OCI-LY1 (cell line): ENCODE measurements around the gene EMC1.

Experiments
- H2AFZ ChIP-seq: fragments of 200-600 bp; sonication (generic), shearing (Covaris generic); 2 replicates; pipeline ENCODE4 v1.6.0; 2014; ENCODE audit warnings: antibody characterized with exemption, mild to moderate bottlenecking, low read length
- H3F3A ChIP-seq: fragments of 200-600 bp; sonication (generic), shearing (Covaris generic); 2 replicates; pipeline ENCODE4 v1.6.0; 2014; ENCODE audit warnings: mild to moderate bottlenecking, antibody characterized with exemption, low read length, moderate library complexity; ENCODE audit not compliant: insufficient read depth
- H3K27ac ChIP-seq: fragments of 200-600 bp; sonication (generic); 2 replicates; pipeline ENCODE4 v1.5.1; 2014; ENCODE audit warnings: low read length, mixed run types, mild to moderate bottlenecking, low read depth; ENCODE audit not compliant: poor library complexity, severe bottlenecking
- H3K27me3 ChIP-seq: fragments of 200-600 bp; sonication (generic); 2 replicates; pipeline ENCODE4 v1.6.0; 2014; ENCODE audit warnings: antibody characterized with exemption, mild to moderate bottlenecking, low read length, moderate library complexity; ENCODE audit not compliant: insufficient read depth
- H3K36me3 ChIP-seq: fragments of 200-600 bp; sonication (generic); 2 replicates; pipeline ENCODE4 v1.6.1; 2014; ENCODE audit warnings: mild to moderate bottlenecking, antibody characterized with exemption, low read length, moderate library complexity, mixed read lengths; ENCODE audit not compliant: insufficient read depth
- H3K4me1 ChIP-seq: fragments of 200-600 bp; sonication (generic); 2 replicates; pipeline ENCODE4 v1.5.1; 2014; ENCODE audit warnings: mild to moderate bottlenecking, low read length, moderate library complexity; ENCODE audit not compliant: insufficient read depth, severe bottlenecking
- H3K4me2 ChIP-seq: fragments of 200-600 bp; sonication (generic), shearing (Covaris generic); 2 replicates; pipeline ENCODE4 v1.6.1; 2014; ENCODE audit warnings: low read length
- H3K4me3 ChIP-seq: fragments of 200-600 bp; sonication (generic); 2 replicates; pipeline ENCODE4 v1.5.1; 2014; ENCODE audit warnings: low read length, low read depth, mild to moderate bottlenecking, mixed read lengths; ENCODE audit not compliant: poor library complexity, severe bottlenecking
- H3K79me2 ChIP-seq: fragments of 200-600 bp; shearing (Covaris generic); 2 replicates; pipeline ENCODE4 v1.6.1; 2016; ENCODE audit warnings: mixed run types, low read length, mixed read lengths; ENCODE audit not compliant: insufficient read depth
- H3K9ac ChIP-seq: fragments of 200-600 bp; sonication (generic), shearing (Covaris generic); 2 replicates; pipeline ENCODE4 v1.6.1; 2014; ENCODE audit warnings: mild to moderate bottlenecking, low read length, mixed read lengths
- H3K9me2 ChIP-seq: fragments of 200-600 bp; sonication (generic), shearing (Covaris generic); 2 replicates; pipeline ENCODE4 v1.6.1; 2014; ENCODE audit warnings: low read depth, mild to moderate bottlenecking, low read length, mixed read lengths
- H3K9me3 ChIP-seq: fragments of 200-600 bp; shearing (Covaris generic); 2 replicates; pipeline ENCODE4 v1.6.1; 2014; ENCODE audit warnings: low read length, mixed read lengths
- H4K20me1 ChIP-seq: fragments of 200-600 bp; sonication (generic), shearing (Covaris generic); 2 replicates; pipeline ENCODE4 v1.6.0; 2016; ENCODE audit warnings: mild to moderate bottlenecking, low read length; ENCODE audit not compliant: insufficient read depth
- CTCF ChIP-seq: fragments of 200-600 bp; sonication (generic), shearing (Covaris generic); IDR thresholded peaks from 2 replicates; pipeline ENCODE4 v1.5.1; 2017; ENCODE audit warnings: mild to moderate bottlenecking, antibody characterized with exemption, low read length, moderate library complexity, mixed read lengths
- EZH2 ChIP-seq: fragments of 200-600 bp; sonication (generic), shearing (Covaris generic); IDR thresholded peaks from 2 replicates; pipeline ENCODE4 v1.8.0; 2017; ENCODE audit warnings: borderline replicate concordance, mixed run types, mild to moderate bottlenecking, antibody characterized with exemption, low read length, moderate library complexity, mixed read lengths

Gene EMC1

DNA sequence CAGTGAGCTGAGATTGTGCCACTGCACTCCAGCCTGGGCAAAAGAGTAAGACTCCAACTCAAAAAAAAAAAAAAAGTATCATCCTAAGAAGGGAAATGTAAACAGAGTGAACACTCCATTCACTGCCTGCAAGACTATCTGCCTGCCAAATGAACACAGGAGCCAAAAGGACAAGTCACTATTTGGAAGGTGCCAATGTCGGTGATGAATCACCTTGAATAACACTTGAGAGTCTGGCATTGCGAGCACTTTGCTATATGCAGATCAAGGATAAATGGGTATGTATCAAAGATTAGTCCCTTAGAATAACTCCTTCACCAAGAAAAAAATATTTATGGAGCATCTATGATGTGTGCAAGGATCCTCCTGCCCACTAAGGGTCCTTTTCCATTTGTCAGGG is 47.9 kb downstream of the EMC1 start:
- Histone ChIP-seq H3F3A (no peaks in the 10 kb centered on the region), H3K36me3 (peaks cover 41% of the 10 kb centered on the region), H3K9ac (no peak overlapping the region), H3K4me2 (no peak overlapping the region), H3K9me2 (no peaks in the 10 kb centered on the region), H3K27me3 (no peaks in the 10 kb centered on the region), H3K79me2 (peaks cover 75% of the 10 kb centered on the region), H2AFZ (no peak overlapping the region), H3K9me3 (no peaks in the 10 kb centered on the region), H3K4me1 (peaks cover 12% of the 10 kb centered on the region), H4K20me1 (no peaks in the 10 kb centered on the region), H3K27ac (no peak overlapping the region), H3K4me3 (no peak overlapping the region)
- TF ChIP-seq CTCF (no peak), EZH2 (no peak)

DNA sequence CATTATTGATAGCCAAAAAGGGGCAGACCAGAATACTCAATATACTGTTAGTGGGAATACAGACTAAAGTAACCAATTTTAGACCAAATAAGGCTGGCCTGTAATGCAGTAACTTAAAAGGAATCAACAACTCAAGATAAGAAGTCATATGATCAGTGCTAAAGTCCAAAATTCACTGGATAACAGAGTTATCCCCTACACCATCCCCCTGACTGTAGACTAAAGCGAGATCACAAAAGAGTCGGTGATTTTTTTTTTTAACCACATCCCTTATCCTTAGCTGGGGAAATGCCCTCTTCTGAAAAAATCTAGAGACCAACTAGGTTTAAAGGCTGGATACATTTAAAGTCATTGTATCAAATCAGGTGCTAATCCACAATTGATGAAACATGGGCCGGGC is 48.9 kb downstream of the EMC1 start:
- Histone ChIP-seq H2AFZ (no peak overlapping the region), H3K4me3 (no peak overlapping the region), H3K9me3 (no peaks in the 10 kb centered on the region), H3K4me1 (peaks cover 4% of the 10 kb centered on the region), H3K9ac (no peak overlapping the region), H3K27ac (no peak overlapping the region), H3K79me2 (peaks cover 65% of the 10 kb centered on the region), H3K9me2 (no peaks in the 10 kb centered on the region), H3K36me3 (peaks cover 51% of the 10 kb centered on the region), H3F3A (no peaks in the 10 kb centered on the region), H3K27me3 (no peaks in the 10 kb centered on the region), H3K4me2 (no peak overlapping the region), H4K20me1 (no peaks in the 10 kb centered on the region)
- TF ChIP-seq CTCF (no peak), EZH2 (no peak)

GRCh38 chr1:19199969-19200604 is 51.2 kb downstream of the EMC1 start:
- H3K4me3 ChIP-seq, result no peak overlapping the region
- TF ChIP-seq EZH2 (no peak), CTCF (no peak)
- H3K36me3 ChIP-seq, result peaks cover 73% of the 10 kb centered on the region
- no peak overlapping the region for H3K4me2 ChIP-seq
- no peaks in the 10 kb centered on the region for H3K9me2 ChIP-seq
- H3K79me2 ChIP-seq, result peaks cover 42% of the 10 kb centered on the region
- H3K9ac ChIP-seq, result no peak overlapping the region
- H2AFZ ChIP-seq, result no peak overlapping the region
- no peak overlapping the region for H3K27ac ChIP-seq
- H3K27me3 ChIP-seq, result no peaks in the 10 kb centered on the region
- peaks cover 3% of the 10 kb centered on the region for H3K4me1 ChIP-seq
- H3F3A ChIP-seq, result no peaks in the 10 kb centered on the region
- no peaks in the 10 kb centered on the region for H3K9me3 ChIP-seq
- H4K20me1 ChIP-seq, result no peaks in the 10 kb centered on the region
